DLD1 (cell line): ENCODE results near the gene BDH1.
"Not testable (repeated sequence)": the region's sequence is repeated elsewhere in the genome, so short reads cannot be mapped to it uniquely, and the experiment has no call there.

Experiments
- in situ Hi-C: cut with HindIII; loops from 2 replicates; pipeline ENCODE4 v1.10.0; 2017; ENCODE audit warnings: low sequenced_read_pairs

The BDH1 gene

DNA sequence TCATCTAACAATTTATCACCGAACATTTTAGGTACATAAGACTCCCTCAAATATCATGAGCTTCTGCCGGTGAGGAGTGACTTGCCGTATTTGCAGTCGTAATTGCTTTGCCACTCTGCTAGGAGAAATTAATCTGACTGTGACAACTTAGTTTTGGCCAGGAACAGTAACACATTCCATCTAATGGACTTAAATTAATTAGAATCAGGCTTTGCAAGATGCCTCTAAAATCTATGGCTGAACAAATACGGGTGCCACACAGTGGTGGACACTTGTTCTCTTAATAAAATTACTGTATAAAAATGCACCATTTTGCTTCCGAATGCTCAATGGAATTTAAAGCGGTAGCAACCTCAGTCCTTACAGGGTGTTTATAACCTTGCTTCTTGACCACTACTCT, 27.6 kb upstream of the BDH1 start:
- in situ Hi-C loops, result loop anchor here (25.0 kb wide), 1 partner anchor 104 kb away; no protein-coding TSS in a partner anchor

DNA sequence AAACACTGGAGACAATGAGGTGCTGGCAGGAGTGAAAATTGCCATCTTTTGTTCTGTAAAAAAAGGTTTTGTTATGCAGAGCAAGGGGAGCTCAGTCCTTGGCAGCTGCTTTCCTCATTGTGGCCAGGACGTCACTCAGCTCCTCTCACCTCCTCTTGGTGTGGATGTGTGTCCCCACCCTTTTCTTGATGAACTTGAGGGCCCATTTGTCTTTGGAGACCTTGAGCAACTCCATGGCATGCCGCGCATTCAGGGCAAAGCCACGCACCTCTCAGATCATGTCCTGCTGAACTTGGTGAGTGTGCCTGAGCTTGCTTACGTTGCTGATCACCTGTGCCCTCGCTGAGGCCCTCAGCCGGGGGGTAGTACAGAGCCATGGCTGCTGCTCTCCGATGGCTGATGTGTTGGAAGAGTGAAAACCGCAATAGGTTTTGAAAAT, 24.5 kb upstream of the BDH1 start:
- in situ Hi-C loops, result loop anchor here (25.0 kb wide), 1 partner anchor 107 kb away; no protein-coding TSS in a partner anchor

DNA sequence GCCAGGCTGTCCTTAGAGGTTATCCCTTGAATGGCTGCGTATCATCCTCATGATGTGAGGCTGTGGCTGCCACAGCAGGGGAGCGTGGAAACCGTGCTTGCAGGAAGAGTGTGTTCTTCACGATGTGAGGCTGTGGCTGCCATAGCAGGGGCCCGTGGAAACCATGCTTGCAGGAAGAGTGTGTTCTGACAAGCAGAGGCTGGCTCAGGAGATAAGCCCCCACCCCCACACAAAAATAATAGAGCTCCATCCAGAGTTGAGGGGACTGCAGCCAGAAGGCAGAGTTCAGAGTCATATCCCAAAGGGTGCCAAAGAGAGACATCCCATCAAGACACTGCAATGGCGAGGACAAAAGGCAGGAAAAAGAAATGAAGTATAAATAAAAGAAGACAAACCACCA, 22.6 kb upstream of the BDH1 start:
- in situ Hi-C loops, result loop anchor here (10.0 to 25.0 kb wide), 3 partner anchors 64 to 254 kb away; no protein-coding TSS in a partner anchor

DNA sequence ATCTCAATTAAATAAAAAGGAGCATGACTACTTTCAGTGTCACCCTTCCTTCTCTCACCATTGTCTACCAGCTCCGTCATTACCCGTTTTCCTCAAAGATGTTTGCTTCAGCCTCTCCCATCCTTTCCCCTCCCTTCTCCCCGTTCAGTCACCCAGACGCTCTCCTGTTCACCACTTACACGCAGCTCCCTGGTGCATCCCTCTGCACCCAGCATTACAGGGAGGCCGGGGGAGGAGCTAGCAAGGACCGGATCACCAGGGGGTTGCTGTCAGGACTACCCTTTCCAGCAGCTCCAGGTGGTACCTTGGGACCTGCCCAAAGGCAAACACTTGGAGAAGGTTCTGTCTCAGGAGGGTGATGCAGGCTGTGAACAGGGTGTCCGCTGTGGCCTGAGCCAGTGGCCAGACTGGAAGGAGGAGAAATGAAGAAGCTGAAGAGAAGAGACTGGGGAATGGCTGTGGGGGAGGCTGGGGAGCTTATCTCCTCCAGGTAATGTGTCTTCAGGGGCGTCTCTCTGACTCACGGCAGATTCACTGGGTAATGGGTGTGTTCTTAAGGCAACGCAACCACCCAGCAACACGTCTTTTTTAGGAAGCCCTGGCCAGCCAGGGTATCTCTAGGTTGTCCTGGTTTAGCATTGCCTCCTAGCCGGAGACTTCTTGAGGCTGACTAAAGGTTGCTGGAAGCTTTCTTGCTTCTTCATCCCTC, 21.8 kb upstream of the BDH1 start:
- in situ Hi-C loops, result loop anchor here (10.0 to 25.0 kb wide), 3 partner anchors 63 to 253 kb away; no protein-coding TSS in a partner anchor

DNA sequence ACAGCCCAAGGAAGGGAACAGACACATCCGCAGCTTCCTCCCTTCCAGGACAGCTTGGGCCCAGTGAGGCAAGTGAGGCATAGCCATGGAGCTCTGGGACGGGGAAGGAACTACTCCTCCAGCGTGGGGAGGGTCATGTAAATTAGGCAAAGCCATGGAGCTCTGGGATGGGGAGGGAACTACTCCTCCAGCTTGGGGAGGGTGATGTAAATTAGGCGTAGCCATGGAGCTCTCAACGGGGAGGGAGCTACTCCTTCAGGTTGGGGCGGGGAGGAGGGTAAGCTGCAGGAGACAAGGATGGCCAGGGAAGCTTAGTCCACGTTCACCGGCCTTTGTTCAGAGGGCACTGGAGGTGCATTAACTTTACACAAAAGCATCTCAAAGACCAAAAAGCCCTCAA, 21.1 kb upstream of the BDH1 start:
- in situ Hi-C loops, result loop anchor here (10.0 to 25.0 kb wide), 3 partner anchors 62 to 252 kb away; no protein-coding TSS in a partner anchor

DNA sequence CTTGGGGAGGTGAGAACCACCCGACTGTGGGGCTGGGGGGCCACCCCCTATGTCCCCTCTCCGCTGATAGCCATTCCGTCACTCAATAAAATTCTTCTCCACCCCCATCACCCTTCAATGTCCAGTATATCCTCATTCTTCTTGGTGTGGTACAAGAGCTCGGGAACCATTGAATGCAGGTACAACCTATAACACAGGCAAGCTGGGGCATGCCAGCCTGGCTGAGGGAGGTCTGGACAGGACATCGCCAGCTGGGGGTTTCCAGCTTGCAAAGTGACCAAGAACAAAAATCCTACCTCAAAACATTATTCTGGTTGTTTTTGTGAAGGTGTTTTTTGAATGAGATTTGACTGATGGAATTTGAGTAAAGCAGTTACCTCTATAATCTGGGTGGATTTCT, 19.6 kb upstream of the BDH1 start:
- in situ Hi-C loops, result loop anchor here (10.0 to 25.0 kb wide), 3 partner anchors 61 to 251 kb away; no protein-coding TSS in a partner anchor

DNA sequence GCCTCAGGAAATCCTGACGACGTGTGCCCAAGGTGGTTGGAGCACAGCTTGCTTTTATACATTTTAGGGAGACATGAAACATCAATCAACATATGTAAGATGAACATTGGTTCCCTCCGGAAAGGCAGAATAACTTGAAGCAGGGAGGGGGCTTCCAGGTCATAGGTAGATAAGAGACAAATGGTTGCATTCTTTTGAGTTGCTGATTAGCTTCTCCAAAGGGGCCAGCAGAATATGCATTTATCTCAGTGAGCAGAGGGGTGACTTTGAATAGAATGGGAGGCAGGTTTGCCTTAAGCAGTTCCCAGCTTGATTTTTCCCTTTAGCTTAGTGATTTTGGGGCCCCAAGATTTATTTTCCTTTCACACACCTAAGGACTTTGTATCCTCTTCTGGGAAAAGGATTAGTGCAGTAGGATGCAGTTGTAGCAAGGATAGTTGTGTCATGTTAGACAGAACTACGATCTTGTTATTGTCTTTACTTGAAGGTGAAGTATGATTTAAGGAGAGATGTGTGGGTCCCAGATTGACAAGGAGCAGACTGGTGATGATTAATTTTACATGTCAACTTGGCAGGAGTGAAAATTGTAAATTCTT, 18.7 kb upstream of the BDH1 start:
- in situ Hi-C loops, result loop anchor here (10.0 kb wide), 2 partner anchors 60 to 250 kb away; no protein-coding TSS in a partner anchor

DNA sequence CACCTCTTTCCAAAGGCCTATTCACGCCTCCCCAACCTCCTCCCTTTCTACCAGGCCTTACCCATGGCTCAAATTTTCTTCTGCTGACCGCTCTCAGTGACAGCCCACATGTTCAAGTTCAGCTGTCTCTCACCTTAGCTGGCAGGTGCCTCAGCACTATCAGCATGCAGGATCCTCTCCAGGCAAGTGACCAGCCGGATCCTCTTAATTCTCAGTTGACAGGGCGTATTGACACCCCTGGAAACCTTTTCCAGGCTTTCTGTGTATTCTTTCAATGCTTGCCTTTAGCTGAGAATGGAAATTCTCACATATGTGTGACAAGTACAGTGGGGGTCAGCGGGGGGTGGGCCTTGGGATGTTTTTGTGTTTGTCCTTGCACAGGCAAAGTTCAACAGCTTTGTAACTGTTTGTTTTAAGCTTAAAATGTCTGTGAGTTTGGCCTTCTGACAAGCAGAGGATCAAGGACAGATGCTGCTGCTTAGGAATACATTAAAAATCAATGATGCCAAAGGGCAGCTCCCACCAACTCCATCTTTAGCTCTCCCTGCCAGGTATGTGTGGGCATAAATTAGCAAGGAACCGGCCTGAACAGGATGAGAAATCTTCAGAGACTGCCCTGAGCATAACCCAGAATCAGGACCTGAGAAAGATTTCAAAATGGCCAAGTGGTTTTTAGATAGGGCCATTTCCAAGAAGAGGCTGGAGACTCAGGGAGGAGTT, 17.4 kb upstream of the BDH1 start:
- in situ Hi-C loops, result loop anchor here (10.0 kb wide), 2 partner anchors 58 to 248 kb away; no protein-coding TSS in a partner anchor

DNA sequence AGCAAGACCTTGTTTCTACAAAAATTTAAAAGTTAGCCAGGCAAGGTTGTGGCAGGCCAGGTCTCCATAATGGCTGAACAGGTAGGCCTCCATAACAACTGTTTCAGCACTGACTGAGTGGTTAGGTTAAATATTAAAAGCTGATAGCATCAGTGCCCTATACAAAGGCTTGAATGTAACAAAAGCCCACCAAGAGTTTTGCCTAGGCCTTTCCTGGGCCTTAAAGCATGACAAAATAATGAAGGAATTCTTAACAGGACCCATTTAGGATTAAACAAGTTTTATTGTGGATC, 16.1 kb upstream of the BDH1 start:
- in situ Hi-C loops, result loop anchor here (10.0 kb wide), 2 partner anchors 57 to 247 kb away; no protein-coding TSS in a partner anchor

DNA sequence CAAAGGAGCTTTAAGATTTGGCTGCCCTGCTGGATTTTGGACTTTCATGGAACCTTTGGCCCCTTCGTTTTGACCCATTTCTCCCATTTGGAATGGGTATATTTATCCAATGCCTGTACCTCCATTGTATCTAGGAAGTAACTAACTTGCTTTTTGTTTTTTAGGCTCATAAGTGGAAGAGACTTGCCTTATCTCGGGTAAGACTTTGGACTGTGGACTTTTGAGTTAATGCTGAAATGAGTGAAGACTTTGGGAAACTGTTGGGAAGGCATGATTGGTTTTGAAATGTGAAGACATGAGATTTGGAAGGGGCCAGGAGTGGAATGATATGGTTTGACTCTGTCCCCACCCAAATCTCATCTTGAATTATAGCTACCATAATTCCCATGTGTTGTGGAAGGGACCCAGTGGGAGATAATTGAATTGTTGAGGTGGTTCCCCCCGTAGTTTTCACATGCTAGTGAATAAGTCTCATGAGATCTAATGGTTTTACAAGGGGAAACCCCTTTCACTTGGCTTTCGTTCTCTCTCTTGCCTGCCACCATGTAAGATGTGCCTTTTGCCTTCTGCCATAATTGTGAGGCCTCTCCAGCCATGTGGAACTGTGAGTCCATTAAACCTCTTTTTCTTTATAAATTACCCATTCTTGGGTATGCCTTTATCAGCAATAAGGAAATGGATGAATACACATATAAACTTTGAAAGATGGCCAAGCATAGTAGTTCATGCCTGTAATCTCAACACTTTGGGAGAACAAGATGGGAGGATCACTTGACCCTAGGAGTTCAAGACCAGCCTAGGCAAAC, 15.5 kb upstream of the BDH1 start:
- in situ Hi-C loops, result loop anchor here (10.0 kb wide), 2 partner anchors 56 to 246 kb away; no protein-coding TSS in a partner anchor

DNA sequence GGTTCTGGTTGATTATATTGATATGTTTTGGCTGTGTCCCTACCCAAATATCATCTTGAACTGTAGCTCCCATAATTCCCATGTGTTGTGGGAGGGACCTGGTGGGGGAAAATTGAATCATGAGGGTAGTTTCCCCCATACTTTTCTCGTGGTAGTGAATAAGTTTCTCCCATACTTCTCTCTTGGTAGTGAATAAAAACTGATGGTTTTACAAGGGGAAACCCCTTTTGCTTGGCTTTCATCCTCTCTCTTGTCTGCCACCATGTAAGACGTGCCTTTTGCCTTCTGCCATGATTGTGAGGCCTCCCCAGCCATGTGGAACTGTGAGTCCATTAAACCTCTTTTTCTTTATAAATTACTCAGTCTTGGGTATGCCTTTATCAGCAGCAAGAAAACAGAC, 13.7 kb upstream of the BDH1 start:
- in situ Hi-C loops, result not testable (repeated sequence)

DNA sequence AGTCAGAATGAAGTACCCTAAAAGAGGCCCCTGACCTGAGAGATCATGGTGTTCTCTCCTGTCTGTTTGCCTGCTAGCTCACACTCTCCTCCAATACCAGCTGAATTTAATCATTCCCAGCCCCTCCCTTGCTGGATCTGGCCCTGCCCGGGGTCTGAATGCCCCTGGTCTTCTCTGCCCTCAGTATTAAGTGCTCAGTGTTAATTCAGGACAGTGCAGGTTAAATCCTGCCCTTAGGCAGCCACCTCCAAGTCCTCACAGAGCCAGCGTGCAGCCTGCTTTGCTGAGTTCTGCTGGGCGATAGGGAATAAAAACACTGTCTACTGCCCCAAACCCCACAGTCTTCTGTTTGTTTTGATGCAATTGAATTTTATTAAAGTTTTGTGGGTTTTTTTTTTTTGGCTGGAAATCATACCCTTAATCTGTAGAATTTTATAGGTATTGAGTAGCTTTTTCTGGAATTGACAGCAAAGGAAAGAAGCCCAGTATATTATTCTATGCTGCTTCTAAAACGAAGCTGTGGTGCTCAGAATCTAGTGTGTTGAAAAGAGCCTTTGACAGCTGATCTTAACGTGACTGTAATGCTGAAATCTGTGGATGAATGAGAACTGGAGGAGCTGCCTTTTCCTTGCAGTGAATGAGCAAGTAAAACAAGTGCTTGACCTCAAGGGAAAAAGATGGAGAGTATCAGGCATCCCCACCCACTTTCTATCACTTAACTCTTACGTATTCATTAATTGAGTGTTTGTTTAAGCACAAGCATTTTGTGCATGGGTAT, 12.3 kb upstream of the BDH1 start:
- in situ Hi-C loops, result no loop called here

DNA sequence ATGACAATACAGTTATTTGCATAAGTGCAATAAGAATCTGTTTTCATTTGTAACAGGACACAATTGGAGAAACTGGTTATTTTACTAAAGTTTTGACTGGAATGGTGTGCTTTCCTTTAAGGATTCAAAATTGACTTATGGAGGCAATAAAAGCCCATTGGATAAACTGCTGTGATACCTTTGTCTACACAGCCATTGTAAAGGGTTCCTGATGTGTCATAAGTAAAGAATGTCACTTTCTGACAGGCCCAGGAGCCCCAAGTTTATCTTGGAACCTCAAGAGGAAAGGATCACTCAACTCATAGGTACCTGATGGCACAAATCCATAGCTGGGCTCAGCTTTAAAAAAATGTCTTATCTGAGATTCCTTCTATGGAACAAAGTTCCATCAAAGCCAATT, 10.4 kb upstream of the BDH1 start:
- in situ Hi-C loops, result not testable (repeated sequence)

DNA sequence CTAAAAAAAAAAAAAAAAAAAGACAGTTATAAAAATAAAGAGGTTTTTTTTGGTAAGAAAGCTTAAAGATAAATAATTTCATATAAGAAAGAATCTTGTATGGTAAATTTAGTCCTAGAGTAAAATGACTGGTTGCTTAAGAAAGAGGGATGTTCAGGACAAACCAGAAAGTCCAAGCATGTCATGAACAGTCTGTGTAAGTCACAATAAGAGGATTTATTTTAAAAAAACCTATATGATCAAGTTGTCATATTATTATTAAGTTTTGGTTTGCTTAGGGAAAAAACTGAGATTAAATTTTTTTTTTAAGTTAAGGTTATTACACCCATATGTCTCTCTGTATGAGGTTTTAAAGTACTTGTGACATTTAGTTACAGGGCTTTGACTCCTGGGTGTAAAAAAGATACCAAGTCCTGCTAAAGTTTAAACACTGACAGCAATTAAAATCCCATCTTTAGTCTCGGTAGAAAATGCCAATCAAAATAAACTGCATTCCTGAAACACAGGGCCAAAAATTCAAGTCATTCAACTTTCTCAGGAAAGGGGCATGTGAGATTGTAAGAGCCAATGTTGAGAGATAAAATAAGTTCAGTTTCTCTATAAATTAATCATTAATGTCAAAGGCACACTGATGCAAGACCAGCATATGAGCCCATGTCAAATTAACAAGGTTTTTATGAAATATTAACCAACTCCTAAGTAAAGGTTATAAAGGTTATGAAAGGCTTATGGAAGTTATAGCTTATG, 8.5 kb upstream of the BDH1 start:
- in situ Hi-C loops, result no loop called here

DNA sequence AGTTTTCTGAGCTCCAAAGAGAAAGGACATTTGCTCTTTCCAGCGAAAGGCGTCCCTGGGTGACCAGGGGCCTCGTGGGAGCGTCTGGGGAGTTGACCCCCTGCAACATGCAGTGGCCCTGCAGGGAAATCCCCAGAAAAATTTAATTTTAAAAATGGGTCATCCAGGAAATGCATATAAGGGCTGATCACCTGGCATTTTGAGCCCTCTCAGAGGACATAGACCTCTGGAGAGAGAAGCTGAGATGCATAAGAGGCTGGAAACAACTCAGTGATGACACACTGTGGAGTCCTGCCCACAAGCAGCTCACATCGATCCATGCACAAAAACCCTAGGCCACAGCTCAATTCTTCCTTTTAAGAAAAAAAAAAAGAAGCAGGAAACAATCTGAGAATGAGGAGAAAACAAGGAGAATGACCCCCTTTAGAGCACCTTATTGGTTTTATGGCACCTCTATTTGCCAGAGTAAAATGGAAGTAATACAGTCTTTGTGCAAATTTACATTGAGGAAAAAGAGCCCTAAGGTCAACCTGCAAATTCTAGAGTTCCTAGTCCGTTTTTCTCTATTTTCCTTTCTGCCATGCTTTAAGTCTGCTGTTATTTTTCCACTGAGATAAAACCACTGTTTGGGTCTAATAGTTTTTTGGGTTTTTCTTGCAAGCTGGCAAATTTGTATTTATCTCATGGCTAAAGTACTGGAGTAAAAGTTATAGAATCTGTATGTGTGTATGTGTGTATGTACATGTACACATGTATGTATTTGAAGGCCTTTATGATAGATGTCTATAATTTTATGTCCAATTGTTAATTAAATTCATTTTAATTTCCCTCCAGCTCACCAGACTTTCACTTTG, 6.9 kb upstream of the BDH1 start:
- in situ Hi-C loops, result no loop called here

DNA sequence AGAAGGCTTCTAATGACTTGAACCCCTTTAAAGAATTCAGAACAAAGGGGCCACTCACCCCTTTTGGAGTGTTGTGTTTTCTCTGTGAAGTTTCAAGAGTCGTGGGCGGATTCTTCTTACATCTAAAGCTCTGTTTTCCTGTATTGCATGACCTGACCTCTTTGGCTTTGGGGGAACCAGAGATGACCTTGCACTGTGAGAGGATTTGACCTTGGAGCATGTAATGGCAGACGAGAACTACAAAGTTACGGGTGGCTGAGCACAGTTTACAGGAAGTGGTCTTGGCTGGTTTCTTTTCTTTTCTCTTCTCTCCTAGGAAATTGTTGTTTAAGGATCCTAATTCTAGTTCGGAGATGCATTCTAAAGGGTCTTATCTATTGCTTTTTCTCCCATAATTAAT, 6.2 kb upstream of the BDH1 start:
- in situ Hi-C loops, result no loop called here

DNA sequence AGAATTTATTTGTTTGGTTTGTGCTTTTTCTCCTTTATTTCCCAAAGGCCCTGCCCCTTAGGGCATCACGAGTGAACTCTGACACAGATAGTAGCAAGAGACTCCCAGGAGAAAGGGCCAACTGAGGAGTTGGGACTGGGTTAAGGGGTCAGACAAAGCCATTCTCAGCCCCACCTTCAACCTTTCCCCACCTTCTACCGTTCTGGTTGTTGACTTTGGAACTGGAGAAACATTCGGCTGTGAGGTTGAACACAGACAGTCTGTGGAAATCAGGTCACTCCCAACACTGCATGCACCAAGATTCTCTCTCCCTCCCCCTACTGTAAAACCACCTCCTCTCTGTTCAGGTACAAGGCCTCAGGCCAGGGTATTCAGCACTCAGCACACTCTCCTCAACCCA, 3.9 kb upstream of the BDH1 start:
- in situ Hi-C loops, result no loop called here

DNA sequence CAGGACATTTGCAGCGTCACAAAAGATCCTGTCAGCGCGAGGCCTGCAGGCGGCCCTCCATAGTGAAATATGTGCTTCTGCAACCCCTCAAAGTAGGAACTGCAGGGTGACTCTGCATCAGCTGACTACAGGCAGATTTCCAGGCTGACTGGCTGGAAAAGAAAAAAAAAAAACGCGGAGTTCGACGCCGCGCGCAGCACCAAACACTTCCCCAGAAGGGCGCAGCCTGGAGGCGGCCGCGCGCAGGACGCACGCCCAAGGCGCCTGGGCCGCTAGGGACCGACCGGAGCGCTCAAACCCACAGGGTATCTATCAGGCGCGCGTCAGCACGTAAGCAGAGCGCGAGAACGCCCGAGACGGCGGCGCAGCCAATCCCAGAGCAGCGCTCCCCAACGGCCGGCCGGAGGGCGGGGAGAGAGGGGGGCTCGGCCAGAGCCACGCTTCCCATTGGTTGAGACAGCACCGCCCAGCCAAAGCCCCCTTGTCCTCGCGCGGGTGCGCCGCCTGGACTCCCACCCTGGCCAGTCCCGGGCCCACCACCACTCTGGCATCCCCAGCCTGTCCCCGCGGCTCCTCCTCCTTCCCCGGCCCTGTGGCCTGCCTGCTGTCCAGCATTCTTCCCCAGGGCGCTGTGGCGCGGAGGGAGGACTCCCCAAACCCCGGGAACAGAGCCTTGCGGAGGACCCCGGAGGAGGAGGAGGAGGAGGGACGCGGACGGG, 1.0 kb downstream of the BDH1 start:
- in situ Hi-C loops, result no loop called here
